Measurements from ENCODE around the gene TBC1D10A. TPM values are rescaled to one million over a fixed set of nuclear protein-coding genes. Genes with fewer than 3 reads are reported as not detected.

Gene TBC1D10A
- total RNA-seq, 8 experiments from 2014 or later = 5.8 to 17.8 (median 10.6) TPM

GRCh38 chr22:30310881-30311771 is 15.6 kb downstream of the TBC1D10A start:
- H3K27ac ChIP-seq = no peak overlapping the region
- no peaks in the 10 kb centered on the region for H3K4me1 ChIP-seq (replicated peaks in 1 of 2)
- H3K4me3 ChIP-seq = no peak overlapping the region
- peak; percentile 17 to 69 (median 51) for ATAC-seq (replicated peaks in 6 of 8)
- in situ Hi-C loops (cut with MboI; ENCODE audit: low pct_unique_long_range_greater_than_20kb in 2 of 9, low sequenced_read_pairs in 9 of 9, unreplicated experiment in 9 of 9) = no loop called here
- WGBS, 10 experiments = 40 to 90% (median 72%) methylated on average over 1 to 6 of the region's 8 CpGs; no CpG with 5 or more reads in 3 of the 10 experiments

- no peaks in the 10 kb centered on the region for H3K4me1 ChIP-seq (replicated peaks in 1 of 2)
- no peak overlapping the region for H3K27ac ChIP-seq
- peak in 1 of 8 experiments; percentile 51 for ATAC-seq (replicated peaks in 6 of 8)
- no peak overlapping the region for H3K4me3 ChIP-seq
- in situ Hi-C loops (cut with MboI; ENCODE audit: low pct_unique_long_range_greater_than_20kb in 2 of 9, low sequenced_read_pairs in 9 of 9, unreplicated experiment in 9 of 9) = no loop called here
- 30 to 94% (median 70%) methylated on average over 2 to 6 of the region's 7 CpGs; no CpG with 5 or more reads in 2 of the 10 experiments for WGBS, 10 experiments
Measured at GRCh38 chr22:30309951-30310741, 16.6 kb downstream of the TBC1D10A start.

- peak in 6 of 8 experiments; percentile 24 to 80 (median 52) for ATAC-seq (replicated peaks in 6 of 8)
- WGBS, 10 experiments = 16 to 100% (median 84%) methylated on average over 1 to 3 of the region's 5 CpGs; no CpG with 5 or more reads in 4 of the 10 experiments
- Histone ChIP-seq H3K27ac (no peak overlapping the region), H3K4me1 (replicated peaks in 1 of 2) (no peaks in the 10 kb centered on the region), H3K4me3 (no peak overlapping the region)
- in situ Hi-C loops (cut with MboI; ENCODE audit: low pct_unique_long_range_greater_than_20kb in 2 of 9, low sequenced_read_pairs in 9 of 9, unreplicated experiment in 9 of 9) = no loop called here
Measured at GRCh38 chr22:30308518-30309230, 18.1 kb downstream of the TBC1D10A start.

- 40 to 89% (median 80%) methylated on average over 1 to 2 of the region's 2 CpGs; no CpG with 5 or more reads in 5 of the 10 experiments for WGBS, 10 experiments
- Histone ChIP-seq H3K4me3 (no peak overlapping the region), H3K4me1 (replicated peaks in 1 of 2) (no peaks in the 10 kb centered on the region), H3K27ac (no peak overlapping the region)
- in situ Hi-C loops (cut with MboI; ENCODE audit: low pct_unique_long_range_greater_than_20kb in 2 of 9, low sequenced_read_pairs in 9 of 9, unreplicated experiment in 9 of 9) = no loop called here
- no peak for ATAC-seq (replicated peaks in 6 of 8)
Measured at GRCh38 chr22:30308093-30308492, 18.6 kb downstream of the TBC1D10A start.

- Histone ChIP-seq H3K4me1 (replicated peaks in 1 of 2) (no peaks in the 10 kb centered on the region), H3K4me3 (no peak overlapping the region), H3K27ac (no peak overlapping the region)
- in situ Hi-C loops (cut with MboI; ENCODE audit: low pct_unique_long_range_greater_than_20kb in 2 of 9, low sequenced_read_pairs in 9 of 9, unreplicated experiment in 9 of 9) = no loop called here
- 77 to 100% (median 93%) methylated on average over 2 to 4 of the region's 4 CpGs; no CpG with 5 or more reads in 3 of the 10 experiments for WGBS, 10 experiments
- no peak for ATAC-seq (replicated peaks in 6 of 8)
Measured at GRCh38 chr22:30307041-30307574, 19.6 kb downstream of the TBC1D10A start.

GRCh38 chr22:30306627-30307011 is 20.1 kb downstream of the TBC1D10A start:
- H3K4me3 ChIP-seq = no peak overlapping the region
- in situ Hi-C loops (cut with MboI; ENCODE audit: low pct_unique_long_range_greater_than_20kb in 2 of 9, low sequenced_read_pairs in 9 of 9, unreplicated experiment in 9 of 9) = no loop called here
- H3K27ac ChIP-seq = no peak overlapping the region
- WGBS, 10 experiments = 71 to 100% (median 82%) methylated on average over 1 of the region's 1 CpG; no CpG with 5 or more reads in 4 of the 10 experiments
- no peak for ATAC-seq (replicated peaks in 6 of 8)
- H3K4me1 ChIP-seq (replicated peaks in 1 of 2) = no peaks in the 10 kb centered on the region

GRCh38 chr22:30305906-30306626 is 20.7 kb downstream of the TBC1D10A start:
- no peak overlapping the region for H3K27ac ChIP-seq
- WGBS, 10 experiments = 20 to 100% (median 55%) methylated on average over 1 to 3 of the region's 3 CpGs; no CpG with 5 or more reads in 2 of the 10 experiments
- no peaks in the 10 kb centered on the region for H3K4me1 ChIP-seq (replicated peaks in 1 of 2)
- ATAC-seq (replicated peaks in 6 of 8) = no peak
- no peak overlapping the region for H3K4me3 ChIP-seq
- in situ Hi-C loops (cut with MboI; ENCODE audit: low pct_unique_long_range_greater_than_20kb in 2 of 9, low sequenced_read_pairs in 9 of 9, unreplicated experiment in 9 of 9) = no loop called here

GRCh38 chr22:30305519-30305905 is 21.2 kb downstream of the TBC1D10A start:
- H3K27ac ChIP-seq = no peak overlapping the region
- WGBS, 10 experiments = 0 to 89% (median 20%) methylated on average over 1 to 2 of the region's 4 CpGs; no CpG with 5 or more reads in 5 of the 10 experiments
- H3K4me3 ChIP-seq = no peak overlapping the region
- in situ Hi-C loops (cut with MboI; ENCODE audit: low pct_unique_long_range_greater_than_20kb in 2 of 9, low sequenced_read_pairs in 9 of 9, unreplicated experiment in 9 of 9) = no loop called here
- H3K4me1 ChIP-seq (replicated peaks in 1 of 2) = no peaks in the 10 kb centered on the region
- peak in 3 of 8 experiments; percentile 8 to 48 (median 37) for ATAC-seq (replicated peaks in 6 of 8)

GRCh38 chr22:30304495-30305244 is 22.1 kb downstream of the TBC1D10A start:
- in situ Hi-C loops (cut with MboI; ENCODE audit: low pct_unique_long_range_greater_than_20kb in 2 of 9, low sequenced_read_pairs in 9 of 9, unreplicated experiment in 9 of 9) = no loop called here
- Histone ChIP-seq H3K4me1 (replicated peaks in 1 of 2) (no peaks in the 10 kb centered on the region), H3K27ac (no peak overlapping the region), H3K4me3 (no peak overlapping the region)
- peak in 1 of 8 experiments; percentile 5 for ATAC-seq (replicated peaks in 6 of 8)
- WGBS, 10 experiments = 56 to 100% (median 88%) methylated on average over 2 to 7 of the region's 7 CpGs; no CpG with 5 or more reads in 3 of the 10 experiments

- ATAC-seq (replicated peaks in 6 of 8) = no peak
- Histone ChIP-seq H3K27ac (no peak overlapping the region), H3K4me1 (replicated peaks in 1 of 2) (no peaks in the 10 kb centered on the region), H3K4me3 (no peak overlapping the region)
- in situ Hi-C loops (cut with MboI; ENCODE audit: low pct_unique_long_range_greater_than_20kb in 2 of 9, low sequenced_read_pairs in 9 of 9, unreplicated experiment in 9 of 9) = no loop called here
- 72 to 100% (median 87%) methylated on average over 1 to 4 of the region's 5 CpGs; no CpG with 5 or more reads in 4 of the 10 experiments for WGBS, 10 experiments
Measured at GRCh38 chr22:30302810-30303138, 24.0 kb downstream of the TBC1D10A start.

- WGBS, 10 experiments = 40 to 80% (median 64%) methylated on average over 1 to 5 of the region's 9 CpGs; no CpG with 5 or more reads in 5 of the 10 experiments
- H3K27ac ChIP-seq = no peak overlapping the region
- ATAC-seq (replicated peaks in 6 of 8) = peak in 3 of 8 experiments; percentile 87 to 97 (median 93)
- no peaks in the 10 kb centered on the region for H3K4me1 ChIP-seq (replicated peaks in 1 of 2)
- no peak overlapping the region for H3K4me3 ChIP-seq
- in situ Hi-C loops (cut with MboI; ENCODE audit: low pct_unique_long_range_greater_than_20kb in 2 of 9, low sequenced_read_pairs in 9 of 9, unreplicated experiment in 9 of 9) = no loop called here
Measured at GRCh38 chr22:30301995-30302809, 24.5 kb downstream of the TBC1D10A start.

All from motor neuron (in vitro differentiated cells).